A673 (cell line): Measurements from ENCODE around the gene CREB5.

ENCODE experiments used
- EZH2 ChIP-seq: fragments of 200-600 bp; sonication (generic); IDR thresholded peaks from 2 replicates; pipeline ENCODE4 v1.6.1; 2017; ENCODE audit warnings: borderline replicate concordance, low read depth, mild to moderate bottlenecking, mixed read lengths, antibody characterized with exemption, low read length; ENCODE audit not compliant: poor library complexity, severe bottlenecking
- TF ChIP-seq, protein P1 (sequence below): fragments of 300-800, 200-600 bp; sonication (generic); conservative IDR thresholded peaks from 2 replicates; pipeline ENCODE4 v1.5.1; 2017; ENCODE audit warnings: low read depth, mild to moderate bottlenecking, antibody characterized with exemption, low read length, moderate library complexity, mixed read lengths

DNA sequence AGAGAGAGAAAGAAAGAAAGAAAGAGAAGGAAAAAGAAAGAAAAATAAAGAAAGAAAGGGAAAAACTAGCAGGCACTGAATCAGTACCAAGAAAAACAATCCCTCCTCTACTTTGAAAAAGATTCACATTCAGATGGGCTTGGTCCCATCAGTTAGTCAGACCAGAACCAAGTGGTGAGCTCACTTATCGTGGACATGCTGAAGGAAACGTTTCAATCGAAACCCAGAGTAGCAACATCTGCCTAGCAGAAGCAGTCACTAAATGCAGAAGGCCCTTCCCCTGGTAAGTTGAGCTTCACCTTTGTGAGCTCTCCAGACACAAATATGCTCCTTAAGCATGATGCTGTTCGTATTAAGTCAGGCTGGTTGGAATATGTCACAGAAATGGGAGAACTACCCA, 378.1 kb downstream of the CREB5 start:
- TF ChIP-seq, protein P1, sequence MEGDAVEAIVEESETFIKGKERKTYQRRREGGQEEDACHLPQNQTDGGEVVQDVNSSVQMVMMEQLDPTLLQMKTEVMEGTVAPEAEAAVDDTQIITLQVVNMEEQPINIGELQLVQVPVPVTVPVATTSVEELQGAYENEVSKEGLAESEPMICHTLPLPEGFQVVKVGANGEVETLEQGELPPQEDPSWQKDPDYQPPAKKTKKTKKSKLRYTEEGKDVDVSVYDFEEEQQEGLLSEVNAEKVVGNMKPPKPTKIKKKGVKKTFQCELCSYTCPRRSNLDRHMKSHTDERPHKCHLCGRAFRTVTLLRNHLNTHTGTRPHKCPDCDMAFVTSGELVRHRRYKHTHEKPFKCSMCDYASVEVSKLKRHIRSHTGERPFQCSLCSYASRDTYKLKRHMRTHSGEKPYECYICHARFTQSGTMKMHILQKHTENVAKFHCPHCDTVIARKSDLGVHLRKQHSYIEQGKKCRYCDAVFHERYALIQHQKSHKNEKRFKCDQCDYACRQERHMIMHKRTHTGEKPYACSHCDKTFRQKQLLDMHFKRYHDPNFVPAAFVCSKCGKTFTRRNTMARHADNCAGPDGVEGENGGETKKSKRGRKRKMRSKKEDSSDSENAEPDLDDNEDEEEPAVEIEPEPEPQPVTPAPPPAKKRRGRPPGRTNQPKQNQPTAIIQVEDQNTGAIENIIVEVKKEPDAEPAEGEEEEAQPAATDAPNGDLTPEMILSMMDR = no peak
- no peak for TF ChIP-seq EZH2
